OCI-LY7 (cell line): Measurements from ENCODE around the gene MRPS24. TPM values are rescaled to one million over a fixed set of nuclear protein-coding genes. Genes with fewer than 3 reads are reported as not detected.

Experiments used
- BruUV-seq: library from RNA; stranded (reverse); fragments of 400-500 nt; replicated peaks from 2 replicates; lab custom pipeline; 2021; lab: Mats Ljungman, UMichigan
- CTCF ChIA-PET: fragments of 300-600 bp; sonication (Branson Sonifier 250); formaldehyde crosslinking; loops from one replicate; lab custom pipeline; 2022; ENCODE audit warnings: antibody characterized with exemption; ENCODE audit not compliant: unreplicated experiment; lab: Charles Lee
- POLR2A ChIA-PET: fragments of 300-600 bp; sonication (Branson Sonifier 250); formaldehyde crosslinking; loops from one replicate; lab custom pipeline; 2022; ENCODE audit warnings: antibody characterized with exemption; lab: Charles Lee
- DNase-seq: peaks from one replicate; pipeline ENCODE4 v3.0.0-alpha.2; 2015; ENCODE audit warnings: low spot score
- H2AFZ ChIP-seq: fragments of 200-600 bp; sonication (generic), shearing (Covaris generic); 2 replicates; pipeline ENCODE4 v1.6.1; 2014; ENCODE audit warnings: mild to moderate bottlenecking, antibody characterized with exemption, low read length, moderate library complexity
- H3K27ac ChIP-seq: fragments of 200-600 bp; sonication (generic); 2 replicates; pipeline ENCODE4 v1.5.1; 2014; ENCODE audit warnings: mixed run types, low read depth, mild to moderate bottlenecking, moderate library complexity, low read length, inconsistent platforms; ENCODE audit not compliant: poor library complexity, severe bottlenecking
- H3K36me3 ChIP-seq: fragments of 200-600 bp; sonication (generic); 2 replicates; pipeline ENCODE4 v1.6.1; 2014; ENCODE audit warnings: mild to moderate bottlenecking, antibody characterized with exemption, low read length, moderate library complexity, mixed read lengths; ENCODE audit not compliant: insufficient read depth
- H3K4me1 ChIP-seq: fragments of 200-600 bp; sonication (generic); 2 replicates; pipeline ENCODE4 v1.5.1; 2014; ENCODE audit warnings: mild to moderate bottlenecking, low read length; ENCODE audit not compliant: insufficient read depth, poor library complexity, severe bottlenecking
- H3K4me2 ChIP-seq: fragments of 200-600 bp; sonication (generic); 2 replicates; pipeline ENCODE4 v1.6.1; 2014; ENCODE audit warnings: mild to moderate bottlenecking, low read length
- H3K4me3 ChIP-seq: fragments of 200-600 bp; sonication (generic); 2 replicates; pipeline ENCODE4 v1.5.1; 2014; ENCODE audit warnings: mild to moderate bottlenecking, low read depth, low read length; ENCODE audit not compliant: poor library complexity, severe bottlenecking
- H3K79me2 ChIP-seq: fragments of 200-600 bp; sonication (generic); 2 replicates; pipeline ENCODE4 v1.6.1; 2016; ENCODE audit warnings: low read depth, mild to moderate bottlenecking, low read length, moderate library complexity, mixed read lengths; ENCODE audit not compliant: insufficient read depth
- H3K9me2 ChIP-seq: fragments of 200-600 bp; sonication (generic); 2 replicates; pipeline ENCODE4 v1.6.1; 2016; ENCODE audit warnings: mild to moderate bottlenecking, low read length, mixed read lengths; ENCODE audit not compliant: insufficient read depth
- H3K9me3 ChIP-seq: fragments of 200-600 bp; sonication (generic); 2 replicates; pipeline ENCODE4 v1.6.1; 2014; ENCODE audit warnings: mild to moderate bottlenecking, mixed run types, low read length, mixed read lengths
- H4K20me1 ChIP-seq: fragments of 200-600 bp; sonication (generic); 2 replicates; pipeline ENCODE4 v1.6.1; 2014; ENCODE audit warnings: mild to moderate bottlenecking, antibody characterized with exemption, low read length, moderate library complexity, mixed read lengths; ENCODE audit not compliant: insufficient read depth
- EZH2phosphoT487 ChIP-seq: fragments of 200-600 bp; sonication (generic); IDR thresholded peaks from 2 replicates; pipeline ENCODE4 v1.6.1; 2018; ENCODE audit warnings: low read depth, borderline replicate concordance, mild to moderate bottlenecking, mixed run types, antibody characterized with exemption, low read length, moderate library complexity, mixed read lengths
- intact Hi-C: fragments of 100-400 bp; cut with micrococcal nuclease; formaldehyde crosslinking; loops from one replicate; pipeline ENCODE4 v1.10.0; 2022; ENCODE audit not compliant: unreplicated experiment
- total RNA-seq, 2 experiments: library from RNA; depleted of rRNA in 1 of 2; stranded (reverse); fragments of >200 nt in 1 of 2; shearing (Covaris generic) in 1 of 2; gene quantifications; 2 replicates each; pipeline ENCODE4 v1.2.3, GENCODE V29; 2014 to 2022
- TF ChIP-seq, protein P1 (sequence below): fragments of 200-600 bp; sonication (generic); conservative IDR thresholded peaks from 2 replicates; pipeline ENCODE4 v1.5.1; 2014; ENCODE audit warnings: mild to moderate bottlenecking, antibody characterized with exemption, low read length, moderate library complexity, mixed read lengths

Gene MRPS24
- total RNA-seq, 2 experiments from 2014 or later = 65.1 to 83.4 TPM

DNA sequence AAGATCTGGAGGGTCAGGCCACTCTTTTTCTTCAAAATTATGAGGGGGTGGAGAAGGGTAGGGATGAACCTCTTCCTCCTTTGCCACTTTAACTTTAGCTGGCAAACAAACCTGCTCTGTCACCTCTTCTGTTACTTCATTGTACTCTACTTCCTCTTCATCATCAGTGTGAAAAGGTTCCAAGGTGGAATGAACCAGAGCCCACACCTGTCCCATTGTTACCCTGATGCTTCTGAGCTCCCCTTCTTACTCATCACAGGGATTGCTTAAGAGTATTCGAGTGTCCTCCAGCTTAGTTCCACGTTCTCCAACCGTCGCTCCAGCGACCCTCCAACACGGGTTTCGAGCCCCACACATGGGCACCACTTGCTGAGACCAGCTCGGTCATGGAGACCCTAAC lies 5.2 kb downstream of the MRPS24 start:
- H3K9me2 ChIP-seq = no peaks in the 10 kb centered on the region
- H3K4me3 ChIP-seq = no peak overlapping the region
- no peak for DNase-seq
- H3K9me3 ChIP-seq = no peaks in the 10 kb centered on the region
- no peak overlapping the region for H2AFZ ChIP-seq
- peaks cover 8% of the 10 kb centered on the region for H3K4me1 ChIP-seq
- peaks cover 24% of the 10 kb centered on the region for H3K36me3 ChIP-seq
- H3K4me2 ChIP-seq = no peak overlapping the region
- ChIA-PET POLR2A (no interaction called here), CTCF (no interaction called here)
- H3K27ac ChIP-seq = no peak overlapping the region
- no peaks in the 10 kb centered on the region for H4K20me1 ChIP-seq
- BruUV-seq = no TSS peak
- TF ChIP-seq, protein P1, sequence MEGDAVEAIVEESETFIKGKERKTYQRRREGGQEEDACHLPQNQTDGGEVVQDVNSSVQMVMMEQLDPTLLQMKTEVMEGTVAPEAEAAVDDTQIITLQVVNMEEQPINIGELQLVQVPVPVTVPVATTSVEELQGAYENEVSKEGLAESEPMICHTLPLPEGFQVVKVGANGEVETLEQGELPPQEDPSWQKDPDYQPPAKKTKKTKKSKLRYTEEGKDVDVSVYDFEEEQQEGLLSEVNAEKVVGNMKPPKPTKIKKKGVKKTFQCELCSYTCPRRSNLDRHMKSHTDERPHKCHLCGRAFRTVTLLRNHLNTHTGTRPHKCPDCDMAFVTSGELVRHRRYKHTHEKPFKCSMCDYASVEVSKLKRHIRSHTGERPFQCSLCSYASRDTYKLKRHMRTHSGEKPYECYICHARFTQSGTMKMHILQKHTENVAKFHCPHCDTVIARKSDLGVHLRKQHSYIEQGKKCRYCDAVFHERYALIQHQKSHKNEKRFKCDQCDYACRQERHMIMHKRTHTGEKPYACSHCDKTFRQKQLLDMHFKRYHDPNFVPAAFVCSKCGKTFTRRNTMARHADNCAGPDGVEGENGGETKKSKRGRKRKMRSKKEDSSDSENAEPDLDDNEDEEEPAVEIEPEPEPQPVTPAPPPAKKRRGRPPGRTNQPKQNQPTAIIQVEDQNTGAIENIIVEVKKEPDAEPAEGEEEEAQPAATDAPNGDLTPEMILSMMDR = no peak
- TF ChIP-seq EZH2phosphoT487 = no peak
- no peaks in the 10 kb centered on the region; the same call in 1 of the 2 replicates for H3K79me2 ChIP-seq
- intact Hi-C loops = no loop called here

DNA sequence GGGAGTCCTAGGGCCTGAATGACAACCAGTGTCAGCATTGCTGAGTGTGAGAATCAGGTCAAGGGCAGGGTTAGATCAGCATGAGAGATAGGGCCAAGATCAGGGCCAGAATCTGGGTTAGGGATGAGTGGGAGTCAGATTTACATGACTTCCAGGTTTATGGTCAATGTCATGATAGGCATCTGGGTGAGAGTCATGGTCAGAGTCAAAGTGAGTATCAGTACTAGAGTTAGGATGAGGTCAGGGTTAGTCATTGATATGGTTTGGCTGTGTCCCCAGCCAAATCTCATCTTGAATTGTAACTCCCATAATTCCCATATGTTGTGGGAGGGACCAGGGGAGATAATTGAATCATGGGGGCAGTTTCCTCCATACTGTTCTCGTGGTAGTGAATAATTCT lies 12.3 kb downstream of the MRPS24 start:
- H3K79me2 ChIP-seq = no peaks in the 10 kb centered on the region
- intact Hi-C loops = no loop called here
- H3K36me3 ChIP-seq = no peaks in the 10 kb centered on the region
- DNase-seq = no peak
- no peaks in the 10 kb centered on the region for H4K20me1 ChIP-seq
- no TSS peak for BruUV-seq
- H3K9me3 ChIP-seq = no peaks in the 10 kb centered on the region
- TF ChIP-seq, protein P1 = no peak
- TF ChIP-seq EZH2phosphoT487 = no peak
- no peaks in the 10 kb centered on the region for H3K9me2 ChIP-seq
- ChIA-PET POLR2A (no interaction called here), CTCF (no interaction called here)
- no peaks in the 10 kb centered on the region for H3K4me1 ChIP-seq
- H3K27ac ChIP-seq = no peak overlapping the region
- H3K4me3 ChIP-seq = no peak overlapping the region
- H3K4me2 ChIP-seq = no peak overlapping the region
- H2AFZ ChIP-seq = no peak overlapping the region

DNA sequence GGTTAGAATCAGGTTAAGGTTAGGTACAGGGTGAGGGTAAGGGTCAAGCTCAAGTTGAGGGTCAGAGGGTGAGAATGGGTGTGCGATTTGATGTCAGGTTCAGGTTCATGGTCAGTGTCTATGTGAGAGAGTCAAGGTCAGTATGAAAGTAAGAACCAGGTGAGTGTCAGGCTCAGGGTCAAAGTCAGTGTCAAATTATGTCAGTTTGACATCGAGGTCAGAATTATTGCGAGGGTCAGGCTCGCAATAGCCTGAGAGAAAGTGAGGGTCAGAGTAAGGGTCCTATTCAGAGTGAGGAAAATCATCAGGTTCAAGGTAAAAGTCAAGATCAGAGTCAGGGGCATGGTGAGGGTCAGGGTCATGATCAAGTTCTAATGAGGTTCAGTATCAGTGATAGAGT lies 13.0 kb downstream of the MRPS24 start:
- POLR2A ChIA-PET = no interaction called here
- Histone ChIP-seq H3K4me1 (no peaks in the 10 kb centered on the region), H4K20me1 (no peaks in the 10 kb centered on the region), H3K36me3 (no peaks in the 10 kb centered on the region), H3K79me2 (no peaks in the 10 kb centered on the region), H3K4me3 (no peak overlapping the region), H3K4me2 (no peak overlapping the region), H3K9me2 (no peaks in the 10 kb centered on the region), H2AFZ (no peak overlapping the region), H3K9me3 (no peaks in the 10 kb centered on the region), H3K27ac (no peak overlapping the region)
- CTCF ChIA-PET = no interaction called here
- TF ChIP-seq, protein P1 = no peak
- TF ChIP-seq EZH2phosphoT487 = no peak
- intact Hi-C loops = no loop called here
- no peak for DNase-seq
- BruUV-seq = no TSS peak
